Islet of Langerhans (tissue), 1 donor: ENCODE measurements around the gene PTPN13.

Experiments
- FAIRE-seq: peaks from one replicate; lab custom pipeline; 2011; peaks lifted over from hg19 to GRCh38; lab: Jason Lieb, UNC

The PTPN13 gene

GRCh38 chr4:86821151-86821550, 227.0 kb downstream of the PTPN13 start:
- no peak for FAIRE-seq

GRCh38 chr4:86822136-86822535, 228.0 kb downstream of the PTPN13 start:
- FAIRE-seq, result no peak

- no peak for FAIRE-seq
Measured at GRCh38 chr4:86825511-86825910, 231.4 kb downstream of the PTPN13 start.

GRCh38 chr4:86831262-86832130, 237.4 kb downstream of the PTPN13 start:
- FAIRE-seq, result no peak

- no peak for FAIRE-seq
Measured at GRCh38 chr4:86833615-86834014, 239.5 kb downstream of the PTPN13 start.

- no peak for FAIRE-seq
Measured at GRCh38 chr4:86834901-86835300, 240.8 kb downstream of the PTPN13 start.

GRCh38 chr4:86835677-86836076, 241.6 kb downstream of the PTPN13 start:
- no peak for FAIRE-seq

- no peak for FAIRE-seq
Measured at GRCh38 chr4:86837691-86838503, 243.8 kb downstream of the PTPN13 start.

- no peak for FAIRE-seq
Measured at GRCh38 chr4:86840858-86841257, 246.7 kb downstream of the PTPN13 start.

GRCh38 chr4:86841309-86841708, 247.2 kb downstream of the PTPN13 start:
- no peak for FAIRE-seq

GRCh38 chr4:86845593-86845992, 251.5 kb downstream of the PTPN13 start:
- FAIRE-seq, result no peak

- no peak for FAIRE-seq
Measured at GRCh38 chr4:86846921-86847320, 252.8 kb downstream of the PTPN13 start.

GRCh38 chr4:86847571-86847970, 253.5 kb downstream of the PTPN13 start:
- no peak for FAIRE-seq

- no peak for FAIRE-seq
Measured at GRCh38 chr4:86848136-86848535, 254.0 kb downstream of the PTPN13 start.

- no peak for FAIRE-seq
Measured at GRCh38 chr4:86848732-86849619, 254.9 kb downstream of the PTPN13 start, which contains the start of gene SLC10A6. TSS of gene SLC10A6 (minus strand) at chr4:86849384. CDS start at chr4:86849115, 269 bp downstream.

- FAIRE-seq, result no peak
Measured at GRCh38 chr4:86853209-86853608, 259.1 kb downstream of the PTPN13 start.

GRCh38 chr4:86855572-86855971, 261.5 kb downstream of the PTPN13 start:
- no peak for FAIRE-seq

GRCh38 chr4:86856896-86857295, 262.8 kb downstream of the PTPN13 start:
- FAIRE-seq, result no peak

- no peak for FAIRE-seq
Measured at GRCh38 chr4:86857341-86858052, 263.4 kb downstream of the PTPN13 start.
